Kidney (tissue), 14 donors: Measurements from ENCODE around the gene PAFAH1B2. TPM values are rescaled to one million over a fixed set of nuclear protein-coding genes. Genes with fewer than 3 reads are reported as not detected.

Experiments used
- DNase-seq, 5 donors: peaks; one replicate each; pipeline ENCODE4 v3.0.0-alpha.2; 2013 to 2020
- FAIRE-seq: peaks from 2 replicates; lab custom pipeline; 2012; peaks lifted over from hg19 to GRCh38; lab: Jason Lieb, UNC
- H3K27ac ChIP-seq, 2 donors: one replicate each; pipeline ENCODE4 v1.7.0; 2013; ENCODE audit warnings: low read depth in 2 of 2, low read length in 2 of 2, inconsistent platforms in 1 of 2
- H3K27me3 ChIP-seq: one replicate; pipeline ENCODE4 v1.7.1; 2013; ENCODE audit warnings: low read length, inconsistent platforms; ENCODE audit not compliant: control insufficient read depth, insufficient read depth
- H3K36me3 ChIP-seq, 3 donors: one replicate each; pipeline versions ENCODE4 v1.7.0 to v1.7.1; 2013; ENCODE audit warnings: low read length in 3 of 3, control low read depth in 1 of 3, inconsistent platforms in 1 of 3; ENCODE audit not compliant: insufficient read depth in 3 of 3, control insufficient read depth in 2 of 3
- H3K4me1 ChIP-seq, 3 donors: one replicate each; pipeline versions ENCODE4 v1.7.0 to v1.7.1; 2013; ENCODE audit warnings: low read length in 3 of 3, inconsistent platforms in 1 of 3, low read depth in 1 of 3; ENCODE audit not compliant: control insufficient read depth in 2 of 3, insufficient read depth in 2 of 3
- H3K4me3 ChIP-seq, 3 donors: one replicate each; pipeline versions ENCODE4 v1.7.0 to v1.8.1; 2013; ENCODE audit warnings: low read length in 3 of 3, control low read depth in 1 of 3, inconsistent platforms in 1 of 3
- H3K9ac ChIP-seq, 3 donors: one replicate each; pipeline versions ENCODE4 v1.7.0 to v1.7.1; 2013; ENCODE audit warnings: low read length in 3 of 3, control low read depth in 1 of 3, inconsistent platforms in 1 of 3
- H3K9me3 ChIP-seq, 3 donors: one replicate each; pipeline versions ENCODE4 v1.7.0 to v1.7.1; 2013; ENCODE audit warnings: low read length in 3 of 3, control low read depth in 1 of 3, inconsistent platforms in 1 of 3; ENCODE audit not compliant: control insufficient read depth in 2 of 3, insufficient read depth in 1 of 3
- CTCF ChIP-seq: IDR thresholded peaks from 3 replicates; pipeline ENCODE4 v1.5.1; 2012; ENCODE audit warnings: mild to moderate bottlenecking, moderate library complexity, borderline replicate concordance; ENCODE audit not compliant: insufficient read depth; ENCODE audit errors: extremely low read depth
- intact Hi-C: fragments of 100-400 bp; cut with DNase I; formaldehyde crosslinking; loops from one replicate; pipeline ENCODE4 v1.11.1; 2022
- polyA plus RNA-seq: library from polyadenylated mRNA; stranded (reverse); fragments of 350-450 nt; fragmentation: Illumina TruSeq; extraction: RNeasy Lipid Tissue Mini Kit (QIAGEN cat#74804); gene quantifications from one replicate; pipeline ENCODE4 v1.2.3, GENCODE V29; 2014; ENCODE audit warnings: low read depth, low replicate concordance; ENCODE audit not compliant: insufficient read depth
- total RNA-seq: library from RNA; stranded (reverse); fragmentation: NEBNext Ultra II Directional; extraction: Animal tissue kit (Norgen Biotek cat#: 25700); gene quantifications from one replicate; pipeline ENCODE4 v1.2.1, GENCODE V29; 2021
- donor health status: control.
- donor health status: control.
- donor health status: control.
- donor health status: control.
- donor health status: control.
- donor health status: DM: yes; HTN: yes; CAD: no.
- donor health status: Normal renal cell carcinoma (clear cell type).

Gene PAFAH1B2
- total and polyA plus RNA-seq, 2 donors from 2014 or later: 29.4 to 90.2 TPM

GRCh38 chr11:117180020-117180419 is 35.9 kb downstream of the PAFAH1B2 start:
- intact Hi-C loops: no loop called here
- peak overlapping the region in 2 of 3 donors; percentile 82 to 93 for H3K4me3 ChIP-seq
- H3K27ac ChIP-seq: peak overlapping the region in 1 of 2 donors; percentile 81
- H3K9me3 ChIP-seq: no peaks in the 10 kb centered on the region
- TF ChIP-seq CTCF: no peak
- FAIRE-seq (no peak), DNase-seq (peak in 2 of 5 donors; percentile 9 to 35)
- peak overlapping the region in 1 of 3 donors; percentile 86 for H3K9ac ChIP-seq
- H3K27me3 ChIP-seq: no peaks in the 10 kb centered on the region
- H3K4me1 ChIP-seq: peaks cover 0 to 19% (median 5%) of the 10 kb centered on the region in 3 donors
- peaks cover 0 to 13% (median 7%) of the 10 kb centered on the region in 3 donors for H3K36me3 ChIP-seq

GRCh38 chr11:117180661-117181585 is 36.8 kb downstream of the PAFAH1B2 start:
- Histone ChIP-seq H3K27me3 (no peaks in the 10 kb centered on the region), H3K27ac (no peak overlapping the region), H3K9ac (no peak overlapping the region), H3K4me3 (peak overlapping the region in 1 of 3 donors; percentile 17), H3K4me1 (peaks cover 0 to 19% (median 5%) of the 10 kb centered on the region in 3 donors), H3K9me3 (no peaks in the 10 kb centered on the region), H3K36me3 (peaks cover 0 to 13% (median 7%) of the 10 kb centered on the region in 3 donors)
- FAIRE-seq: no peak
- intact Hi-C loops: no loop called here
- peak; percentile 74 for TF ChIP-seq CTCF
- peak; percentile 59 to 87 (median 78) for DNase-seq

DNA sequence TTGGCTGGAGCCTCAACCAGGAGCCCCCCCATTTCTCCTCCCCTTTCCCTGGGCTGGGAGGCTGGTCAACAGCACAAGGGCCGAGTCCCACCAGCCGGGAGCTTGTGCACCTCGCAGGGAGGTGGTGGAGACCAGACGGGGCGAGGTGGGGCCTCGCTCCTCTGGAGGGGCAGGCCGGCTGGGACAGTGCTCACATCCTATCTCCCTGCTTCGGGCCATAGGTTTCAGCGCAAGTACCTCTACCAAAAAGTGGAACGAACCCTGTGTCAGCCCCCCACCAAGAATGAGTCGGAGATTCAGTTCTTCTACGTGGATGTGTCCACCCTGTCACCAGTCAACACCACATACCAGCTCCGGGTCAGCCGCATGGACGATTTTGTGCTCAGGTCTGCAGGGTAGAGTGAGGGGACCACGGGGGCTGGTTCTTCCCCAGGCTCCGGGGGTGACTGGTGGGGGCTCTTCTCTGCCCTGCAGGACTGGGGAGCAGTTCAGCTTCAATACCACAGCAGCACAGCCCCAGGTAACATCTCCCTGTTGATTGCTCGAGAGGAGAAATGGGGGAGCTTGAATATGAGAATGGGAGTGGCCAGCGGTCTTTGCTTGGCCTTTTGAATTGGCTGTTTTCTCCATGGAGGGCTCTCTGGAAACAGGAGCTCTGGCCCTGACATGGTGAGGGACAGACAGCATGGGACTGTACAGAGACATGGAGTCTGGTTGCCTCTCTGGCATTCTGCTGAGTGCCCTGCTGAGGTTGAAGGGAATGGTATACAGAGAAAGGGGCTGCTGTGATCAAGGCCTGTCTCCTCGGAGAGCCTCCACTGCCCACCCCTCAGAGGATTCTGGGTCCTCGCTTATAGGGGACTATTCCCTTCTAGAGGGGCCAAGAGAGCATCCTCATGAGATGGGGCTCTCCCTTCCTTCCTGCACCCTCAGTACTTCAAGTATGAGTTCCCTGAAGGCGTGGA is 37.8 kb downstream of the PAFAH1B2 start:
- Histone ChIP-seq H3K27ac (no peak overlapping the region), H3K36me3 (peaks cover 0 to 13% (median 7%) of the 10 kb centered on the region in 3 donors), H3K4me3 (no peak overlapping the region), H3K9me3 (no peaks in the 10 kb centered on the region), H3K4me1 (peaks cover 0 to 19% (median 5%) of the 10 kb centered on the region in 3 donors), H3K27me3 (no peaks in the 10 kb centered on the region), H3K9ac (no peak overlapping the region)
- FAIRE-seq (no peak), DNase-seq (peak in 3 of 5 donors; percentile 5 to 82 (median 28))
- no peak for TF ChIP-seq CTCF
- intact Hi-C loops: no loop called here
